Activated T-helper 9 cell treated with anti-CD3 and anti-CD28 coated beads, Interleukin-2, amount 50 U/mL, for 16 hours (primary cell): ENCODE results near the gene LUC7L3.

ENCODE experiments used
- DNase-seq: peaks from one replicate; pipeline ENCODE4 v3.0.0-alpha.2; 2020; ENCODE audit warnings: low read depth

The LUC7L3 gene

GRCh38 chr17:50762177-50762576, 42.8 kb downstream of the LUC7L3 start:
- no peak for DNase-seq

DNA sequence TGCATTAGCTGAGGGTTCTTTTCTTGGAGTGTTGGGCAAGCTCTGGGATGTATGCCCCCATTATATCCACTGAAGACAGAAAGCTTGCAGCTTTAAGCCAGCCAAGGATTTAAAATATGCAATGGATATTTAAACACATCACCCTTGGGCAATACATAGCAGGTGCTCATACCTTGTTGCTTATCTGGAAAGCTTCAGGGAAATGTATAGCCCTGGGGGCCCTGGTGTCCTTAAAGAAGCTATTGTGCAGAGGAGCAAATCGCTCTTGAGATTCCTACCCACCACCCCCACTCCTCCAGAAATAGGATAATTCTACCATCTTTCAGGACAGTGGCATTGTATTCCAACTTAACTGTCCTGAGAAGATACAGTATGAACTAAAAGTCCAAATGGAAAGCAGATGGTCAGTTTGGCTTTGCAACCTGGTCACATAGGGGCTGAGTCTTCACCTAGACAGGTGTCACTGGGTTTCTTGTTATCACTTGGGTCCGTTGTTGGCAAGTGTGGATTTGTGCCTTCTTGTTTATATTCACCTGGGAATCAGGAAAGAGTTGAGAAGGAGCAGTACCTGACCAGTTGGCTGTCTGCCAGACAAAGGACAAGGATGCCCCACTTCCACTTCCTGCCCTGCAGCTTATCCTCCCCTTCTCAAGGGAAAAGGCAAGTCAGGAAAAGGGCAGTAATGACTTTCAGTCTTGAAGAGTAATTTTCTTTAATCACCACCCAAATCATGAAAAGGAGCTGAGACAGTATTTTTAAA, 44.5 kb downstream of the LUC7L3 start:
- no peak for DNase-seq

- no peak for DNase-seq
Measured at GRCh38 chr17:50764734-50765149, 45.3 kb downstream of the LUC7L3 start.

DNA sequence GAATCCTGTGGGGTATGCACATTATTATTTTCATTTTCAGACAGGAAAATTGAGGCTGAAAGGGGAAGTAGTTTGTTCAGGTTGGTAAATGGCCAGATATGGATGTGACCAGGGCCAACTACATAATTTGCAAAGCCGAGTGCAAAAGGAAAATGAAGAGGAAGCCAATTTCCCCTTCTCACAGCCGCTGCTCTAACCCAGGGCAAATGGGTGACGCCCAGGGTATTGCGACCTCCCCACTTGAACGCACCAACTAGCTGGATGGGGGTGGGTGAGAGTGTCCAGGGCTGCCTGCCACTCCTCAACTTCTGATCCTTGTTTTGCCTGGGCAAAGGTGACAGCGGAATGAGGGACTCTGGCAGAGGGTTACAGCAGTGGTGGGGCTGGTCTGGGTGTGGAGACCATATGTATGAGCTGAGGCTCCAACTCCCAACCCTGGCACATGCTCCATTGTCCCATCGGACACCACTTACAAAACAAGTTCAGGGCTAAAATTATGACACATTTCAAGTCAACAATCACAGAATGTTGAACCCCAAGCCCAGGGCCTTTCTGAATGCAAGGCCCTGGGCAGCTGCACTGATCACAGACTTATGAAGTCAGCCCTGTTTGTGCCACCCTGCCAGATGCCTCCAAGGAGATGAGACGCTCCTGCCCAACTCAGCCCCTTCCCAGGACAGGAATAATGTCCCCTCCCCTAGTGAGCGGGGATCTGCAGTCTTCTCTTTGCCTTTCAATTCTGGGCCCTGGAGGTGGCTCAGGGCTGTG, 46.2 kb downstream of the LUC7L3 start:
- no peak for DNase-seq

DNA sequence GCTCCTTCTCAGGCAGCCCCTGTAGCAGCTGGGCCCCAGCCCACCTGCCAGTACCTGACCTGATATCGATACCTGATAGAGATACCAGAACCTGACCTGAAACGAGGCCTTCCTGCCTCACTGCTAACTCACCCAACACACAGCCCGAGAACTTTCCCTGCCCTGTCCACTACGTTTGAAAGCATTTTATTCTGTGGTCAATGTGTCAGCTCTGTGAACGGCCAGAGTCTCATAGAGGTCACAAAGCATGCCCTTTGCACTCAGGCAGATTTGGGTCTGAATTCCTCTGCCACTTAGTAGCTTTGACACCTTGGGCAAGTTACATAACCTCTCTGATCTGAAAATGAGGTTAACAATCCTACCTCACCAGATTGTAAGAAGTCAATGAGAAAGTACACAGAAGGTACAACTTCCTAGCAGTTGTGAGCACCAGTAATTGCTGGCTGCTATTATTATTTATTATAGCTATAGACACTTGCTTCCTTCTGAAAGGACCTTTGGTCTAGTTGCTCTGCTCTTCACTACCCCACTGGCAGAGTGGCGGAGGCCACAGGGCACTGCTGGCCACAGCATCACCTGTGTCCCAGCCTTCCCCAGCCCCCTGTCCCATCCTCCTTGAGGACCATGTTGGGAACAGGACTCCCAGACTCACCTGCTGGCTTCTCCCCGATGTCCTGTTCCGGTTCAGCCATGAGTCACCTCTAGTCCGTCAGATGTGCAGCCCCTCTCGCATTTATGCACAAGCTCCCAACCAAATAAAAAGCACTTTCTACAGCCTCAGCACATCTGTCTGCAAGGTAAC, 47.0 kb downstream of the LUC7L3 start:
- no peak for DNase-seq

DNA sequence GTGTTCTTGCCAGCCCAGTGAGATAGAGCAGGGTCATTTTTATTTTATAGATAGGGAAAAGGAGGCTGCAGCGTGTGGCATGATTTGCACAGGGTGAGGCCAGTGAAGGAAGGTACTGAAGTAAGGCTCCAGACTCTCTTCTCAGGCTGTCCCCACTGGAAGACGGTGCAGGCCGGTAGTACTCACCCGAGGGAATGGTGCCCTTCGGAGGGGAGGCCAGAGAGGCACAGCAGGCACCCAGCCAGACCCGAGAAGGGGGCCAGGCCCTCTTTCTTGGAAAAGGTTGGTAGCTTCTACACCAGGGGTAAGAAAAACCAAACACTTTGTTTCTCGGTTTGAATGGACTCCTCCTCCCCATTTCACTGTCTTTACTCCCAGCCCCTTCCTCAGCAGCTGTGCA, 47.6 kb downstream of the LUC7L3 start:
- no peak for DNase-seq

DNA sequence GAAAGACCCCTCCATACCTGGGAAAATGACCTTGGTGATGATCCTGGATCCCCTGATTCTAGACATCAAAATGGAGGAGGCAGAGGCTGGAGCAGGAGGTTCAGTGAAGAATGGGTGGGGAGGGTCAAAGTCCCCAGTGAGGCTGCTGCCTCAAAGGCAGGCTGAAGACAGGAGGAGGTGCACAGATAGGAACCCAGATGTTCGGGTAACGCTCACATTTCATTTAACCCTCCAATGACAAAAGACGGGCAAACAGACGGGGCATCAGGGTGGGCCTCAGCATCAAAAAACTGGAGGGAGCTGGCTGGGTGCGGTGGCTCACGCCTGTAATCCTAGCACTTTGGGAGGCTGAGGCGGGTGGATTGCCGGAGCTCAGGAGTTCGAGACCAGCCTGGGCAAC, 48.0 kb downstream of the LUC7L3 start, which contains the start of gene ANKRD40CL:
TSS of gene ANKRD40CL (minus strand) at position 73 of the 400 bp plus-strand sequence. CDS start 605 bp downstream, outside the sequence.
- DNase-seq = no peak

GRCh38 chr17:50768346-50768761, 49.0 kb downstream of the LUC7L3 start:
- no peak for DNase-seq

- DNase-seq = no peak
Measured at GRCh38 chr17:50769884-50770283, 50.5 kb downstream of the LUC7L3 start.

DNA sequence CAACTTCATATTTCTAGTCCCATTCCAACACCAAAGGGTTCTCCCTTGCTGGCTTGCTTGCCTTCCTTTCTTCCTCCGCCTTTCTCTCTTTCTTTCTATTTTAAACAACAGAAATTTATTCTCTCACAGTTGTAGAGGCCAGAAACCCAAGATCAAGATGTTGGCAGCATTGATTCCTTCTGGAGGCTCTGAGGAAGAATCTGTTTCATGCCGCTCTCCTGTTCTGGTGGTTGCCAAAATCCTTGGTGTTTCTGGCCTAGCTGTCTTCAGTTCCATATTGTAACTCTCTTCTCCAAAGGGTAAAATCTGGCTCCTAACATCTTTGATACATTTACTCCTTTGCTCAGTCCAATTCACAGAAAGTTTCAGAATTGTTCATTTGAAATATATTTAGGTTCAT, 50.9 kb downstream of the LUC7L3 start:
- DNase-seq = no peak

DNA sequence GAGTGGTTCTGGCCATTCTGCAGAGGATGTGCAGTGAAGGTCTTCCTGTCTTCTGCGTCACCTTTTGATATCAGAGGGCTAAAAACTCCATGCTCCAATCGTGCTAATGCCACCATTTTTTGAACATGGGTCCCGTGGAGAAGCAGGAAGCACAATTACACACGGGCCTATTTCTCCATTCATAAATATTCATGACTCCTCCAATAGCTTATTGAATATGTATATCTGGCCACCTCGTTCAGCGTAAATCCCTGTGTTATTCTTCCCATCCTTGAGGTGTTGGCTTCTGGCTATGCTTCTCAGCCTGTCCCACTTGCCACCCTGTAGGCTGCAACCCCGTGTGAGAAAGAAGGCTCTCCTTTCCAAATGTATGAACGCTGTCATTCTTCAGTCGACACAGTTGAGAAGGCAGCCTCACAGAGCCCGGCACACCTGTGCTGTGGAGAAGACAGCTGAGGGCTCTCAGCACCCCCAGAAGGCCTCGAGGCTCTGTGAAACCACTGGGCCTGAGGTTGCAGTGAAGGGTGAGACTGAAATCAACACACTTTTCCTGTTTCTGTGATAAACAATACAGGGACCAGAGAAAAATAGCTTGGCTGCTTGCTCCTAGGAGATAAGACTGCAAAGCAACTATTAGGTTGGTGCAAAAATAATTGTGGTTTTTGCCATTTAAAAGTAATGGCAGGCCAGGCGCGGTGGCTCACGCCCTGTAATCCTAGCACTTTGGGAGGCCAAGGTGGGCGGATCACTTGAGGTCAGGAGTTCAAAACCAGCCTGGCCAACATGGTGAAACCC, 52.8 kb downstream of the LUC7L3 start:
- DNase-seq = no peak

GRCh38 chr17:50774225-50774803, 54.9 kb downstream of the LUC7L3 start:
- DNase-seq = no peak

DNA sequence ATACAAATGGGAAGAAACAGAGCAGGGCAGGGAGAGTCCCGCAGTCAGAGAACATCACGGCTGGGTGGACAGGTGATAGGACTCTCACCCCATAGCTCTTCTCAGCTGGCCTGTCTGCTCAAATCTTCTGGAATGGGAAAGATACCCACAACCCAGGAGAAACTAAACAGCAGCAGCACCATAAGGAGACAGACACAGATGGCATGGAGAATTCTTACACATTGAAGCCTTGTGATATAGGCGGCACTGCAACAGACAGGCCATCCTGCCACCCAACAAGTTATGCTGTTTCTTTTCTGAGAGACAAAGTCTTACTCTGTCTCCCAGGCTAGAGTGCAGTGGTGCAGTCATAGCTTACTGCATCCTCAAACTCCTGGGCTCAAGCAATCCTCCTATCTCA, 56.5 kb downstream of the LUC7L3 start:
- no peak for DNase-seq

GRCh38 chr17:50778471-50778870, 59.1 kb downstream of the LUC7L3 start:
- no peak for DNase-seq

- DNase-seq = no peak
Measured at GRCh38 chr17:50778988-50779387, 59.6 kb downstream of the LUC7L3 start.

GRCh38 chr17:50779747-50780353, 60.4 kb downstream of the LUC7L3 start:
- peak; percentile 19 for DNase-seq

GRCh38 chr17:50781167-50781566, 61.8 kb downstream of the LUC7L3 start:
- no peak for DNase-seq

DNA sequence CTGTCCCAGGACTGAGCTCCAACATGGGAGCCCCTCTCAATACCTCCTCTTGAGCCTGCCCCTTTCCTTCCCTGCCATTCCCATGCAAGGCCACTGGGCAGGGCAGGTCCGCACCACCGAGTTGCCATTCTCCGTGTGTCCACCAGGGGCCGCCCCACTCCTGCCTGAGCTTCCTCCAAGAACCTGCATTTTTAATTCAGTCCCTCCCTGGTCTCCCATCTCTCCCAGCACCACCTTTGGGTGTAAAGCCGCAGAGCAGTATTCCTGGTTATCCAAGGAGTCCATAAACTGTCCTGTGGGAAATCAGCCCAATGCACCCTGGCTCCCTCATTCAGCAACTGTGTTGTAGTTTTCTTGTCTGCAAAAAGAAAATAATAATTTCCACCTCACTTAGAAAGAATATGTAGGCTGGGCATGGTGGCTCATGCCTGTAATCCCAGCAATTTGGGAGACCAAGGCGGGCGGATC, 63.8 kb downstream of the LUC7L3 start:
- DNase-seq = peak; percentile 67

- DNase-seq = no peak
Measured at GRCh38 chr17:50783905-50784304, 64.5 kb downstream of the LUC7L3 start.

DNA sequence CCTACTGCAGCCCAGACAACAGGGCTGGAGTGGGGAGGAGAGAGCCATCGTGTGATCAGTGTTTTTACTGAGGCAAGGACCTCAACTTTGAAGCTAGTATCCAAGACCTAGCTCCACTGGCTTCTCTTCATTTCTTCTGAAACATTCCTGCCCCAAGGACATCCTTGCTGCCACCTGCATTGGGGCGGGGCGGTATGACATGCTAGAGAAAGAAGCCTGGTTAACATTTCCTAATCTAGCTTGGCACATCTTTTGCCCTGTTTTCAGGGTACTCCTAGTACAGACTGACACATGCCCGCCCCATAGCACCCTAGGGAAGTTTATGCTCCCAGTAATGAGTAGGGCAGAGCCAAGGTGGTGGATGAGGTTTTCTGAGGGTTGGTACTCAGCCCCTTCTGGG, 65.7 kb downstream of the LUC7L3 start:
- no peak for DNase-seq
